ENCODE results near the gene SCRT2.

Gene SCRT2

GRCh38 chr20:617934-618690 is 57.5 kb downstream of the SCRT2 start:
- Histone ChIP-seq H3K36me3 (ENCODE audit: control insufficient read depth, insufficient read depth, low read length) (no peaks in the 10 kb centered on the region), H3K27ac (ENCODE audit: low read length) (no peak overlapping the region), H3K4me3 (ENCODE audit: low read length) (no peak overlapping the region), H3K9me3 (ENCODE audit: control insufficient read depth, insufficient read depth, low read length) (no peaks in the 10 kb centered on the region), H3K4me1 (ENCODE audit: control insufficient read depth, insufficient read depth, low read length) (peaks cover 1% of the 10 kb centered on the region; the same call in 1 of the 2 replicates), H3K27me3 (ENCODE audit: control insufficient read depth, insufficient read depth, low read length) (no peaks in the 10 kb centered on the region)
- no CpG with 5 or more reads among the region's 4 CpGs for WGBS (ENCODE audit: insufficient coverage, insufficient read length)
- DNase-seq (ENCODE audit: low read depth, low spot score), result no peak

GRCh38 chr20:615514-615913 is 60.1 kb downstream of the SCRT2 start:
- Histone ChIP-seq H3K27me3 (ENCODE audit: control insufficient read depth, insufficient read depth, low read length) (no peaks in the 10 kb centered on the region), H3K36me3 (ENCODE audit: control insufficient read depth, insufficient read depth, low read length) (no peaks in the 10 kb centered on the region), H3K27ac (ENCODE audit: low read length) (no peak overlapping the region), H3K9me3 (ENCODE audit: control insufficient read depth, insufficient read depth, low read length) (no peaks in the 10 kb centered on the region), H3K4me3 (ENCODE audit: low read length) (no peak overlapping the region), H3K4me1 (ENCODE audit: control insufficient read depth, insufficient read depth, low read length) (no peaks in the 10 kb centered on the region)
- DNase-seq (ENCODE audit: low read depth, low spot score), result no peak
- no CpG with 5 or more reads among the region's 4 CpGs for WGBS (ENCODE audit: insufficient coverage, insufficient read length)

DNA sequence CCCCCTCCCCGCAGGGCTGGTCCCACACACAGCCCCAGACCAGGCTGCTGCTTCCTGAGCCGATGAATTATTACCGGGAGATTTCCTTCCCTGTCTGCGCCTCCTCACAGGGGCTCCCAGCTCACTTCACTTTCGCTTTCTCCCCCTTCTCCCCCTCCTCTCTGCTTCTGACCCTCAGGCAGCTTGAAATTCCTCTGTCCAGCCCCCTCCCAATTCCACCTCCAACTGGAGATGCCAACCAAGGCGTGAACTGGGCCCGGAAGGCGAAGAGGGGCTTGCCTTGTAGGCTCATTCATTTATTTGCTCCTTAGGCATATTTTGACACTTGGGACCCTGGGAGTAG is 63.8 kb downstream of the SCRT2 start:
- Histone ChIP-seq H3K27me3 (ENCODE audit: control insufficient read depth, insufficient read depth, low read length) (peaks cover 7% of the 10 kb centered on the region; the same call in 1 of the 2 replicates), H3K9me3 (ENCODE audit: control insufficient read depth, insufficient read depth, low read length) (no peaks in the 10 kb centered on the region), H3K4me1 (ENCODE audit: control insufficient read depth, insufficient read depth, low read length) (no peaks in the 10 kb centered on the region; the same call in 1 of the 2 replicates), H3K4me3 (ENCODE audit: low read length) (no peak overlapping the region), H3K27ac (ENCODE audit: low read length) (no peak overlapping the region), H3K36me3 (ENCODE audit: control insufficient read depth, insufficient read depth, low read length) (no peaks in the 10 kb centered on the region)
- DNase-seq (ENCODE audit: low read depth, low spot score), result no peak
- no CpG with 5 or more reads among the region's 8 CpGs for WGBS (ENCODE audit: insufficient coverage, insufficient read length)

All from iPS DF 6.9 (cell line).